HG02884 (cell line): ENCODE data around the gene SLC6A12.

ENCODE experiments used
- ATAC-seq: cut with Tn5 transposase; IDR thresholded peaks from one replicate; pipeline ENCODE4 v1.9.1; 2021; ENCODE audit warnings: mild to moderate bottlenecking, moderate library complexity; ENCODE audit not compliant: unreplicated experiment

SLC6A12 gene

DNA sequence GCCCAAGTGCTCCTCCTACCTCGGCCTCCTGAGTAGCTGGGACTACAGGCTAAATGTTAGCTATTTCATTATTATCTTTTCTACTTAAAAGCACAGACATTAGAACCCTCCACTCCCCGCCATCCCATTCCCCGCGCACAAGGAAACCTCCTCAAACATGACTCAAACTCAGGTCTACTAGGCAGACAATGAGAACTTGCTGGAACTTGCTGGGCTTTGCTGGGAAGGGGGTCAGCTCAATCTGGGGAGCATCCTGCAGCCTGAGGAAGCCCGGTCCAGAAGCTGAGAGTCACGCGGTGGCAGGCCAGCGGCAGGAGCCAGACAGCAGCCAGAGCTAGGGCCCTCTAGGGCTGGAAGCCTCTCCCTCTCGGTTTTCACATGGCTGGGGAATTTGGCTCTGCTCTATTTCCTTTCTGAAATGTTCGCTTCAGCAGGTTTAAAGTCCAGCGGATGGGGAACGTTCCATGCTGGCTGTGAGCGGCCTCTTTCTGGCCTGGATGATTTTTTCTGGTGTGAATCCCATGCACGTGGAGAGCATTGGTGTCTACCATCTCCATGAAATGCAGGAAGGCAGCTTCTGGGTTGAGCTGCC lies 68.5 kb downstream of the SLC6A12 start:
- no peak for ATAC-seq

DNA sequence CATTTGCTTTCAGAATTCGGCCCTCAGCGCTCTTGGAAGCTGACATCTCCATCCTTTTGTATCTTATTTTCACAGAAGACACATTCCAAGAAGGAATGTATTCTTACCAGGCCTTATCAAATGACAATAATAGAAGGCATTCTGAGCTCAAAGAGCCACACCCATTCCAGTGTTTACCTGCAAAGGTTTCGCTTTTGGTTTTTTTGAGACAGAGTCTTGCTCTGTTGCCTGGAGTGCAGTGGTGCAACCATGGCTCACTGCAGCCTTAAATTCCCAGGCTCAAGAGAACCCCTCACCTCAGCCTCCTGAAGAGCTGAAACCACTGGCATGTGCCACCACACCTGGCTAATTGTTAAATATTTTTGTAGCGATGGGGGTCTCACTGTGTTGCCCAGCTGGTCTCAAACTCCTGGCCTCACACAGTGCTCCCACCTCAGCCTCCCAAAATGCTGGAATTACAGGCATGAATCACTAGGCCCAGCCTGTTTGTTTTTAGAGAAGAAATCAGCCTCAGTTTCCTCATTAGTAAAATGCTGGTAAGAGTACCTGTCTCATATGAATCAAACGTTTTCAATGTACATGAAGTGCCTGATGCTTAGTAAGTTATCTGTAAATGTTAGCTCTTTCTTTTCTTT lies 69.2 kb downstream of the SLC6A12 start:
- no peak for ATAC-seq

DNA sequence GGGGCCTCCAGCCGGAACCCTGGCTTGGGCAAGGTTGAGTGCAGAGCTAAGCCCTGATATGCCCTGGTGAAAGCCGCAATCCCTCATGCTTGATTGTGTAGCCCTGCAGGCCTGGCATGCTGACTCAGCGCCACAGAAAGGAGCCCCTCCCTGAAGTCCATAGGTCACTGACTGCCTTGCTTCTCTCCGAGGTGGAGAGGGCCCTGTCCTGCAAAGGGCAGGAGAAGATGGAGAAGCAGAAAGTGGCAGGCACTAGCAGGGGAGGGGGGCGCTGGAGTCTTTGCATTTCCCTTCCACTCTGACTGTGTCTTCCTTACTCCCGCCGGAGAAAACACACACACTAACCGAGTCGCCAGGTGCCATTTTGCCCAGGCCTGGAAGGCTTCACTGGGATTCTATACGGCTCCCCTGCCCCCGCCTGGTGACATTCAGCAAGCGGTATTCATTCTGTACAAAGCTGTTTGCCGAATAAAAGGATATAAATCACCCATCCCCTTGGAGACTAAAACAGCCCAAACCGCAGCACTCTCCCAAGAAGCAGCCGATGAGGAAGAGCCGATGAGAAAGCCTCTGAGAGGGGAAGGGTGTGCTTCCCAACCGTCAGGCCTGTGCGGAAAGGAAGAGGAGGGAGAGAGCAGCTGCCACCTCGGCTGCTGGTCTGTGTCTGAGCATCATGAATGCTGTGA lies 69.8 kb downstream of the SLC6A12 start:
- ATAC-seq: no peak

DNA sequence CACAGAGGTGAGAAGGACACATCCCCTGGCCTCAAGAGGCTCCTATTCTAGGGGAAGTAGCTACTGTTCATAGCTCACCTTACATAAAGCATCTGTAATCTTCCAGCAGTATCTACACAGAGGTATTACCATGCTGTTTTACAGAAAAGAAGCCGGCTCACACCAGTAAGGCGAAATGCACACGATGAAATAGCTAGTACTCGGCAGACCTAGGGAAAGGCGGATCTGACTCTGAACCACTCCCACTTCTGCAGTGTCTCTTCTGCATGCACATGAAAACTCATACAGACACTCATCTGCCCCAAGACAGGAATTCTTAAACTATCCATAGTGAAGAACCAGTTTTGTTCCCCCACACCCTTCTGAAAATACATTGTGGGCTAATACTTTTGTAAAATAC lies 73.8 kb downstream of the SLC6A12 start:
- no peak for ATAC-seq
